Measurements from ENCODE around the gene ABCD3.
"Not testable (repeated sequence)": the region's sequence is repeated elsewhere in the genome, so short reads cannot be mapped to it uniquely, and the experiment has no call there.

DNA sequence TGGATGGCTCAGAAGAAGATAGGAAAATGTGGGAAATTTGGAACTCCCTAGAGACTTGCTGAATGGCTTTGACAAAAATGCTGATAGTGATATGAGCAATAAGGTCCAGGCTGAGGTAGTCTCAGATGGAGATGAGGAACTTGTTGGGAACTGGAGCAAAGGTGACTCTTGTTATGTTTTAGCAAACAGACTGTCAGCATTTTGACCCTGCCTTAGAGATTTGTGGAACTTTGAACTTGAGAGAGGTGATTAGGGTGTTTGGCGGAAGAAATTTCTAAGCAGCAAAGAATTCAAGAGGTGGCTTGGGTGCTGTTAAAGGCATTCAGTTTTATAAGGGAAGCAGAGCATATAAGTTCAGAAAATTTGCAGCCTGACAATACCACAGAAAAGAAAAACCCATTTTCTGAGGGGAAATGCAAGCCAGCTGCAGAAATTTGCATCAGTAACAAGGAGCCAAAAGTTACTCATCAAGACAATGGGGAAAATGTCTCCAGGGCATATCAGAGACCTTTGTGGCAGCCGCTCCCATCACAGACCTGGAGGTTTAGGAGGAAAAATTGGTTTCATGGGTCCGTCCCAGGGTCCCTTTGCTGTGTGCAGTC, 10.8 kb downstream of the ABCD3 start:
- TF ChIP-seq, protein P1, sequence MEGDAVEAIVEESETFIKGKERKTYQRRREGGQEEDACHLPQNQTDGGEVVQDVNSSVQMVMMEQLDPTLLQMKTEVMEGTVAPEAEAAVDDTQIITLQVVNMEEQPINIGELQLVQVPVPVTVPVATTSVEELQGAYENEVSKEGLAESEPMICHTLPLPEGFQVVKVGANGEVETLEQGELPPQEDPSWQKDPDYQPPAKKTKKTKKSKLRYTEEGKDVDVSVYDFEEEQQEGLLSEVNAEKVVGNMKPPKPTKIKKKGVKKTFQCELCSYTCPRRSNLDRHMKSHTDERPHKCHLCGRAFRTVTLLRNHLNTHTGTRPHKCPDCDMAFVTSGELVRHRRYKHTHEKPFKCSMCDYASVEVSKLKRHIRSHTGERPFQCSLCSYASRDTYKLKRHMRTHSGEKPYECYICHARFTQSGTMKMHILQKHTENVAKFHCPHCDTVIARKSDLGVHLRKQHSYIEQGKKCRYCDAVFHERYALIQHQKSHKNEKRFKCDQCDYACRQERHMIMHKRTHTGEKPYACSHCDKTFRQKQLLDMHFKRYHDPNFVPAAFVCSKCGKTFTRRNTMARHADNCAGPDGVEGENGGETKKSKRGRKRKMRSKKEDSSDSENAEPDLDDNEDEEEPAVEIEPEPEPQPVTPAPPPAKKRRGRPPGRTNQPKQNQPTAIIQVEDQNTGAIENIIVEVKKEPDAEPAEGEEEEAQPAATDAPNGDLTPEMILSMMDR (IDR thresholded peaks at IDR 0.05): not testable (repeated sequence)
- not testable (repeated sequence) for TF ChIP-seq EP300 (IDR thresholded peaks at IDR 0.05; ENCODE audit: low read depth); POLR2A (IDR thresholded peaks at IDR 0.05)
- TF ChIP-seq POLR2AphosphoS5 (IDR thresholded peaks at IDR 0.05): peak in 1 of 3 donors; percentile 26
